CD4-positive, alpha-beta T cell (primary cell): Measurements from ENCODE around the gene KDM2B. TPM values are rescaled to one million over a fixed set of nuclear protein-coding genes. Genes with fewer than 3 reads are reported as not detected.

Experiments used
- ATAC-seq: fragments of 200-7000 bp; cut with Tn5 transposase; one replicate; pipeline ENCODE4 v1.10.0; 2022; ENCODE audit warnings: mild to moderate bottlenecking; ENCODE audit not compliant: poor library complexity
- CTCF ChIA-PET: fragments of 350-600 bp; sonication (Branson Sonifier 250); formaldehyde crosslinking; loops from one replicate; lab custom pipeline; 2021; ENCODE audit warnings: antibody characterized with exemption, inconsistent platforms; lab: Charles Lee
- POLR2A ChIA-PET: fragments of 350-600 bp; sonication (Branson Sonifier 250); formaldehyde crosslinking; loops from one replicate; lab custom pipeline; 2021; ENCODE audit warnings: antibody characterized with exemption, inconsistent platforms; lab: Charles Lee
- DNase-seq, 14 experiments: peaks; one replicate each; pipeline ENCODE4 v3.0.0-alpha.2; 2013 to 2020; ENCODE audit warnings: mixed read lengths in 2 of 14
- H3K27ac ChIP-seq, 2 donors: one replicate each; pipeline versions ENCODE4 v1.5.1 to v1.7.0; 2013; ENCODE audit warnings: low read length in 2 of 2, low read depth in 1 of 2, mild to moderate bottlenecking in 1 of 2
- H3K27me3 ChIP-seq, 2 experiments: 1 replicate in 1 of 2; 2 replicates in 1 of 2; pipeline versions ENCODE4 v1.6.1 to v1.7.0; 2013; ENCODE audit warnings: low read length in 2 of 2, control low read depth in 1 of 2, mild to moderate bottlenecking in 1 of 2, moderate library complexity in 1 of 2; ENCODE audit not compliant: insufficient read depth in 2 of 2, control insufficient read depth in 1 of 2
- H3K36me3 ChIP-seq: one replicate; pipeline ENCODE4 v1.6.1; 2013; ENCODE audit warnings: low read length, control low read depth; ENCODE audit not compliant: insufficient read depth
- H3K4me1 ChIP-seq: one replicate; pipeline ENCODE4 v1.6.1; 2013; ENCODE audit warnings: low read length, control low read depth; ENCODE audit not compliant: insufficient read depth
- H3K4me3 ChIP-seq: one replicate; pipeline ENCODE4 v1.5.1; 2013; ENCODE audit warnings: mild to moderate bottlenecking, low read length, moderate library complexity
- H3K9me3 ChIP-seq, 2 experiments: 1 replicate in 1 of 2; 2 replicates in 1 of 2; pipeline versions ENCODE4 v1.6.1 to v1.7.0; 2013; ENCODE audit warnings: low read length in 2 of 2, mild to moderate bottlenecking in 2 of 2, control low read depth in 1 of 2, moderate library complexity in 1 of 2; ENCODE audit not compliant: control insufficient read depth in 1 of 2, insufficient read depth in 1 of 2
- H3K27ac Mint-ChIP-seq: one replicate; pipeline ENCODE4 v1.8.0; 2020; ENCODE audit warnings: mixed read lengths
- H3K27me3 Mint-ChIP-seq: one replicate; pipeline ENCODE4 v1.8.0; 2021; ENCODE audit warnings: mixed read lengths
- H3K36me3 Mint-ChIP-seq: one replicate; pipeline ENCODE4 v1.8.0; 2021; ENCODE audit warnings: low read depth, mixed read lengths
- H3K4me1 Mint-ChIP-seq: one replicate; pipeline ENCODE4 v1.8.0; 2021; ENCODE audit warnings: low read depth, mixed read lengths
- H3K4me3 Mint-ChIP-seq: one replicate; pipeline ENCODE4 v1.8.0; 2020; ENCODE audit warnings: mild to moderate bottlenecking, mixed read lengths
- H3K9me3 Mint-ChIP-seq: one replicate; pipeline ENCODE4 v1.8.0; 2020; ENCODE audit warnings: mixed read lengths
- intact Hi-C, 2 experiments: fragments of 100-400 bp; cut with DNase I in 1 of 2; cut with micrococcal nuclease in 1 of 2; formaldehyde crosslinking; loops; one replicate each; pipeline versions ENCODE4 v1.15.1 to v1.9.0; 2023 to 2025; cut with DNase I, micrococcal nuclease
- total RNA-seq, 174 experiments: library from RNA in 2 of 174; stranded (reverse) in 2 of 174; gene quantifications; one replicate each; pipeline ENCODE4 v1.2.3 and lab custom pipeline; 2021 to 2026
- TF ChIP-seq, protein P1 (sequence below): fragments of 200-600 bp; IDR thresholded peaks from one replicate; pipeline ENCODE4 v1.8.0; 2022; ENCODE audit warnings: antibody characterized with exemption, mild to moderate bottlenecking

KDM2B gene
- total RNA-seq, 2 experiments from 2014 or later: 60.4 to 62.6 TPM

GRCh38 chr12:121403721-121404120, 177.1 kb downstream of the KDM2B start:
- Histone ChIP-seq H3K4me1 (peaks cover 22% of the 10 kb centered on the region), H3K9me3 (no peaks in the 10 kb centered on the region), H3K27ac (no peak overlapping the region), H3K36me3 (peaks cover 38% of the 10 kb centered on the region), H3K4me3 (no peak overlapping the region), H3K27me3 (no peaks in the 10 kb centered on the region)
- no peaks in the 10 kb centered on the region for H3K27me3 Mint-ChIP-seq
- POLR2A ChIA-PET: interaction anchor here (0.6 kb wide), 1 partner anchor 136 kb away, joined by 3 read pairs; no protein-coding TSS in a partner anchor
- H3K36me3 Mint-ChIP-seq: peaks cover 50% of the 10 kb centered on the region
- H3K9me3 Mint-ChIP-seq: no peaks in the 10 kb centered on the region
- intact Hi-C loops: no loop called here
- peaks cover 59% of the 10 kb centered on the region for H3K4me1 Mint-ChIP-seq
- no peak for ATAC-seq
- TF ChIP-seq, protein P1, sequence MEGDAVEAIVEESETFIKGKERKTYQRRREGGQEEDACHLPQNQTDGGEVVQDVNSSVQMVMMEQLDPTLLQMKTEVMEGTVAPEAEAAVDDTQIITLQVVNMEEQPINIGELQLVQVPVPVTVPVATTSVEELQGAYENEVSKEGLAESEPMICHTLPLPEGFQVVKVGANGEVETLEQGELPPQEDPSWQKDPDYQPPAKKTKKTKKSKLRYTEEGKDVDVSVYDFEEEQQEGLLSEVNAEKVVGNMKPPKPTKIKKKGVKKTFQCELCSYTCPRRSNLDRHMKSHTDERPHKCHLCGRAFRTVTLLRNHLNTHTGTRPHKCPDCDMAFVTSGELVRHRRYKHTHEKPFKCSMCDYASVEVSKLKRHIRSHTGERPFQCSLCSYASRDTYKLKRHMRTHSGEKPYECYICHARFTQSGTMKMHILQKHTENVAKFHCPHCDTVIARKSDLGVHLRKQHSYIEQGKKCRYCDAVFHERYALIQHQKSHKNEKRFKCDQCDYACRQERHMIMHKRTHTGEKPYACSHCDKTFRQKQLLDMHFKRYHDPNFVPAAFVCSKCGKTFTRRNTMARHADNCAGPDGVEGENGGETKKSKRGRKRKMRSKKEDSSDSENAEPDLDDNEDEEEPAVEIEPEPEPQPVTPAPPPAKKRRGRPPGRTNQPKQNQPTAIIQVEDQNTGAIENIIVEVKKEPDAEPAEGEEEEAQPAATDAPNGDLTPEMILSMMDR: no peak
- CTCF ChIA-PET: interaction anchor here (0.7 to 1.4 kb wide), 2 partner anchors 12 to 15 kb away, joined by 3 read pairs; no protein-coding TSS in a partner anchor
- H3K4me3 Mint-ChIP-seq: no peak overlapping the region
- no peak overlapping the region for H3K27ac Mint-ChIP-seq
- no peak for DNase-seq

GRCh38 chr12:121400332-121401139, 180.3 kb downstream of the KDM2B start:
- H3K9me3 Mint-ChIP-seq: no peaks in the 10 kb centered on the region
- Histone ChIP-seq H3K4me1 (peaks cover 25% of the 10 kb centered on the region), H3K36me3 (peaks cover 13% of the 10 kb centered on the region), H3K9me3 (no peaks in the 10 kb centered on the region), H3K4me3 (peak overlapping the region; percentile 91), H3K27me3 (no peaks in the 10 kb centered on the region), H3K27ac (peak overlapping the region; percentile 91 to 93)
- H3K27me3 Mint-ChIP-seq: no peaks in the 10 kb centered on the region
- ATAC-seq (peak; percentile 59), DNase-seq (peak; percentile 33 to 79 (median 48))
- peaks cover 26% of the 10 kb centered on the region for H3K36me3 Mint-ChIP-seq
- H3K4me3 Mint-ChIP-seq: peak overlapping the region; percentile 83
- peaks cover 52% of the 10 kb centered on the region for H3K4me1 Mint-ChIP-seq
- TF ChIP-seq, protein P1: no peak
- ChIA-PET CTCF (interaction anchor here (1.0 to 1.9 kb wide), 6 partner anchors 11 to 394 kb away, joined by 3 to 6 read pairs (median 4); partner anchors contain the start of gene ANAPC5), POLR2A (interaction anchor here (0.6 to 4.2 kb wide), 34 partner anchors 9 to 1833 kb away, joined by 3 to 52 read pairs (median 4); partner anchors contain the start of genes ANAPC5, CAMKK2, KNTC1 and MLEC)
- intact Hi-C loops: loop anchor here (1.0 kb wide), 2 partner anchors 48 to 67 kb away; partner anchors contain the start of gene ANAPC5 (in 2 of the 2)
- peak overlapping the region; percentile 93 for H3K27ac Mint-ChIP-seq

GRCh38 chr12:121399391-121400331, 181.2 kb downstream of the KDM2B start, which contains the start of gene RNF34:
Gene RNF34, plus strand, starts transcription at chr12:121400118. Its CDS starts 95 bp downstream, at chr12:121400213.
- Histone ChIP-seq H3K4me3 (peak within 1 kb of the TSS; percentile 91), H3K27ac (peak within 1 kb of the TSS; percentile 91 to 93), H3K36me3 (peaks cover 4% of the 10 kb centered on the region), H3K9me3 (no peaks in the 10 kb centered on the region), H3K4me1 (peaks cover 24% of the 10 kb centered on the region), H3K27me3 (no peaks in the 10 kb centered on the region)
- no peaks in the 10 kb centered on the region for H3K9me3 Mint-ChIP-seq
- ATAC-seq (peak; percentile 86), DNase-seq (peak; percentile 95 to 99 (median 98))
- ChIA-PET CTCF (interaction anchor here (1.1 to 1.7 kb wide), 2 partner anchors 43 to 96 kb away, joined by 3 to 5 read pairs; no protein-coding TSS in a partner anchor), POLR2A (interaction anchor here (0.8 to 4.2 kb wide), 29 partner anchors 8 to 1834 kb away, joined by 3 to 52 read pairs (median 4); partner anchors contain the start of genes ANAPC5, CAMKK2, KNTC1 and MLEC)
- peak within 1 kb of the TSS; percentile 93 for H3K27ac Mint-ChIP-seq
- TF ChIP-seq, protein P1: no peak
- peak within 1 kb of the TSS; percentile 83 for H3K4me3 Mint-ChIP-seq
- peaks cover 20% of the 10 kb centered on the region for H3K36me3 Mint-ChIP-seq
- intact Hi-C loops: loop anchor here (1.0 kb wide), 2 partner anchors 47 to 68 kb away; partner anchors contain the start of gene ANAPC5 (in 2 of the 2)
- peaks cover 47% of the 10 kb centered on the region for H3K4me1 Mint-ChIP-seq
- no peaks in the 10 kb centered on the region for H3K27me3 Mint-ChIP-seq
